Left ventricle myocardium superior (tissue), 1 donor: Measurements from ENCODE around the gene SCN2A. TPM values are rescaled to one million over a fixed set of nuclear protein-coding genes. Genes with fewer than 3 reads are reported as not detected.
"Not testable (repeated sequence)": the region's sequence is repeated elsewhere in the genome, so short reads cannot be mapped to it uniquely, and the experiment has no call there.

Experiments used
- ATAC-seq: fragments of 200-7000 bp; cut with Tn5 transposase; one replicate; pipeline ENCODE4 v1.9.1; 2020; ENCODE audit warnings: mild to moderate bottlenecking, moderate library complexity
- DNase-seq: peaks from one replicate; pipeline ENCODE4 v3.0.0-alpha.2; 2020
- intact Hi-C: fragments of 100-400 bp; cut with micrococcal nuclease; formaldehyde crosslinking; loops from one replicate; pipeline ENCODE4 v1.11.0; 2022
- total RNA-seq: library from RNA; stranded (reverse); fragmentation: NEBNext Ultra II Directional; extraction: Animal tissue kit (Norgen Biotek cat#: 25700); gene quantifications from one replicate; pipeline ENCODE4 v1.2.1, GENCODE V29; 2021
- donor health status: DM: no; HTN: yes; CAD: no; lungs with severe emphysema.

The SCN2A gene
- total RNA-seq, 1 donor from 2014 or later: 0.30 TPM

- intact Hi-C loops, DNase-seq, ATAC-seq: not testable (repeated sequence)
Measured at GRCh38 chr2:165398603-165399002, 159.4 kb downstream of the SCN2A start.

- ATAC-seq: no peak
Measured at GRCh38 chr2:165401285-165401852, 162.2 kb downstream of the SCN2A start.

GRCh38 chr2:165402162-165402561 is 162.9 kb downstream of the SCN2A start:
- ATAC-seq: no peak
- DNase-seq: no peak
- intact Hi-C loops: loop anchor here (5.0 kb wide), 2 partner anchors 295 to 470 kb away; no protein-coding TSS in a partner anchor

More at GRCh38 chr2:165401285-165401852, 162.2 kb downstream of the SCN2A start:
- intact Hi-C loops: loop anchor here (5.0 kb wide), 2 partner anchors 296 to 471 kb away; no protein-coding TSS in a partner anchor
- DNase-seq: no peak

GRCh38 chr2:165406173-165406572 is 167.0 kb downstream of the SCN2A start:
- intact Hi-C loops: no loop called here
- DNase-seq (no peak), ATAC-seq (no peak)

GRCh38 chr2:165407466-165407865 is 168.3 kb downstream of the SCN2A start:
- ATAC-seq (no peak), DNase-seq (no peak)
- intact Hi-C loops: no loop called here

GRCh38 chr2:165408186-165408585 is 169.0 kb downstream of the SCN2A start:
- intact Hi-C loops: no loop called here
- ATAC-seq: peak; percentile 40
- no peak for DNase-seq

- ATAC-seq (no peak), DNase-seq (no peak)
- intact Hi-C loops: no loop called here
Measured at GRCh38 chr2:165410276-165410675, 171.1 kb downstream of the SCN2A start.

- no peak for ATAC-seq
- intact Hi-C loops: no loop called here
- DNase-seq: no peak
Measured at GRCh38 chr2:165414187-165414586, 175.0 kb downstream of the SCN2A start.

- ATAC-seq: no peak
- no peak for DNase-seq
- intact Hi-C loops: no loop called here
Measured at GRCh38 chr2:165417009-165417408, 177.8 kb downstream of the SCN2A start.

- no peak for ATAC-seq
- DNase-seq: no peak
- intact Hi-C loops: no loop called here
Measured at GRCh38 chr2:165420231-165420630, 181.0 kb downstream of the SCN2A start.

GRCh38 chr2:165423081-165423480 is 183.9 kb downstream of the SCN2A start:
- ATAC-seq (no peak), DNase-seq (no peak)
- intact Hi-C loops: no loop called here

- ATAC-seq: no peak
- intact Hi-C loops: no loop called here
- DNase-seq: no peak
Measured at GRCh38 chr2:165425556-165425955, 186.3 kb downstream of the SCN2A start.

- intact Hi-C loops: no loop called here
- DNase-seq (no peak), ATAC-seq (no peak)
Measured at GRCh38 chr2:165427686-165428085, 188.5 kb downstream of the SCN2A start.

GRCh38 chr2:165428926-165429325 is 189.7 kb downstream of the SCN2A start:
- intact Hi-C loops: no loop called here
- no peak for ATAC-seq
- no peak for DNase-seq

GRCh38 chr2:165431014-165431413 is 191.8 kb downstream of the SCN2A start:
- no peak for ATAC-seq
- intact Hi-C loops: no loop called here

GRCh38 chr2:165432234-165432966 is 193.2 kb downstream of the SCN2A start:
- ATAC-seq (no peak), DNase-seq (no peak)
- intact Hi-C loops: no loop called here

More at GRCh38 chr2:165431014-165431413, 191.8 kb downstream of the SCN2A start:
- DNase-seq: no peak

GRCh38 chr2:165434865-165435496 is 195.8 kb downstream of the SCN2A start:
- DNase-seq (no peak), ATAC-seq (no peak)
- intact Hi-C loops: no loop called here

- ATAC-seq: no peak
- intact Hi-C loops: no loop called here
- no peak for DNase-seq
Measured at GRCh38 chr2:165435611-165436010, 196.4 kb downstream of the SCN2A start.

GRCh38 chr2:165436559-165436958 is 197.3 kb downstream of the SCN2A start:
- DNase-seq (no peak), ATAC-seq (no peak)
- intact Hi-C loops: no loop called here

GRCh38 chr2:165440367-165440766 is 201.2 kb downstream of the SCN2A start:
- intact Hi-C loops: no loop called here
- DNase-seq (no peak), ATAC-seq (no peak)
